GM19035 (cell line): ENCODE measurements around the gene DCXR.
A peak's percentile ranks its signal among the peaks of the same experiment; 100 is the strongest.

Experiments used
- ATAC-seq: cut with Tn5 transposase; IDR thresholded peaks from one replicate; pipeline ENCODE4 v1.9.1; 2021; ENCODE audit not compliant: unreplicated experiment

Gene DCXR

GRCh38 chr17:82073446-82073845 lies 35.9 kb upstream of the DCXR start:
- no peak for ATAC-seq

GRCh38 chr17:82072827-82073226 lies 35.3 kb upstream of the DCXR start:
- ATAC-seq: no peak

- ATAC-seq: no peak
These were observed 33.1 kb upstream of the DCXR start for GRCh38 chr17:82070611-82071010.

GRCh38 chr17:82065638-82066303 lies 28.3 kb upstream of the DCXR start, which contains the start of gene DUS1L:
Gene DUS1L (minus strand): TSS chr17:82065804. CDS start chr17:82065059, 745 bp downstream.
- peak; percentile 73 for ATAC-seq

GRCh38 chr17:82065193-82065637 lies 27.7 kb upstream of the DCXR start:
- peak; percentile 39 for ATAC-seq

- ATAC-seq: no peak
These were observed 27.1 kb upstream of the DCXR start for GRCh38 chr17:82064433-82065192.

GRCh38 chr17:82063424-82064415 lies 26.2 kb upstream of the DCXR start:
- ATAC-seq: no peak

GRCh38 chr17:82062984-82063368 lies 25.5 kb upstream of the DCXR start:
- ATAC-seq: no peak

- ATAC-seq: no peak
These were observed 24.8 kb upstream of the DCXR start for GRCh38 chr17:82062076-82062983.

GRCh38 chr17:82061047-82061925 lies 23.8 kb upstream of the DCXR start:
- ATAC-seq: no peak

GRCh38 chr17:82060614-82061013 lies 23.1 kb upstream of the DCXR start:
- ATAC-seq: no peak

GRCh38 chr17:82060001-82060380 lies 22.5 kb upstream of the DCXR start:
- no peak for ATAC-seq

GRCh38 chr17:82059272-82060000 lies 21.9 kb upstream of the DCXR start:
- no peak for ATAC-seq

- ATAC-seq: no peak
These were observed 21.4 kb upstream of the DCXR start for GRCh38 chr17:82058855-82059249.

- no peak for ATAC-seq
These were observed 20.8 kb upstream of the DCXR start for GRCh38 chr17:82058230-82058854.

- ATAC-seq: no peak
These were observed 19.5 kb upstream of the DCXR start for GRCh38 chr17:82056729-82057621.
